Colonic mucosa (tissue), 4 donors: ENCODE measurements around the gene FBXO8. TPM values are rescaled to one million over a fixed set of nuclear protein-coding genes. Genes with fewer than 3 reads are reported as not detected.

Experiments
- DNase-seq: peaks from one replicate; pipeline ENCODE4 v3.0.0-alpha.2; 2020
- H3K27ac ChIP-seq: fragments of 200-600 bp; one replicate; pipeline ENCODE4 v1.8.0; 2021
- H3K27me3 ChIP-seq: fragments of 200-600 bp; one replicate; pipeline ENCODE4 v1.8.0; 2021
- H3K36me3 ChIP-seq: fragments of 200-600 bp; one replicate; pipeline ENCODE4 v1.8.0; 2021
- H3K4me1 ChIP-seq: fragments of 200-600 bp; one replicate; pipeline ENCODE4 v1.8.0; 2021; ENCODE audit warnings: mild to moderate bottlenecking
- H3K4me3 ChIP-seq: fragments of 200-600 bp; one replicate; pipeline ENCODE4 v1.8.0; 2021
- H3K9ac ChIP-seq, 2 donors: one replicate each; pipeline ENCODE4 v1.7.0; 2013; ENCODE audit warnings: control low read depth in 2 of 2, low read depth in 2 of 2, low read length in 2 of 2
- H3K9me3 ChIP-seq: fragments of 200-600 bp; one replicate; pipeline ENCODE4 v1.8.0; 2021
- intact Hi-C: fragments of 100-400 bp; cut with DNase I; formaldehyde crosslinking; loops from one replicate; pipeline ENCODE4 v1.14.1; 2022
- total RNA-seq, 2 donors: library from RNA; stranded (reverse); fragmentation: NEBNext Ultra II Directional in 1 of 2; extraction: Animal tissue kit (Norgen Biotek cat#: 25700) in 1 of 2; gene quantifications; one replicate each; pipeline ENCODE4 v1.2.1, GENCODE V29; 2021
- TF ChIP-seq, protein P1 (sequence below): fragments of 200-600 bp; IDR thresholded peaks from one replicate; pipeline ENCODE4 v1.8.0; 2022; ENCODE audit warnings: antibody characterized with exemption, mild to moderate bottlenecking
- donor health status: healthy.
- donor health status: DM: no; HTN: no; CAD: no.
- donor health status: DM: no; HTN: no; CAD: no.

The FBXO8 gene
- total RNA-seq, 2 donors from 2014 or later: 22.2 to 35.1 TPM

DNA sequence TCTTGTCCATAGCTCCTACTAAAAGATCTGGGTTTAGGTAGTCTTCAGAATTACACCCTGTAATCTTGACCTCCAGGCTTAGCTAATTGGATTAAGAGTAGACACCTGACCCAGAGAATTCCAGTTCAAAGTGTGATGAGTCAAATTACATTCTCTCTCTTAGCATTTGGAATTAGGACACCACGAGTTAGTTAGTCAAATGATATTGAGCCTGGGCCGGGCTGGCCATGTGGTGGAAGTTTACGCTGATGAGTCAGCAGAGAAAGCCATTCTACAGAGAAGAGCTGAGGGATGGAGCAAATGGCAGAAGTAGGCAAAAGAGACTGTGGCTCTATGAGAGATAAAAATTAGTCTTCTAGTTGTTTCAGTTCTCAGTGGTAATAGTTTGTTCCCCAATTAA, 31.3 kb upstream of the FBXO8 start:
- TF ChIP-seq, protein P1, sequence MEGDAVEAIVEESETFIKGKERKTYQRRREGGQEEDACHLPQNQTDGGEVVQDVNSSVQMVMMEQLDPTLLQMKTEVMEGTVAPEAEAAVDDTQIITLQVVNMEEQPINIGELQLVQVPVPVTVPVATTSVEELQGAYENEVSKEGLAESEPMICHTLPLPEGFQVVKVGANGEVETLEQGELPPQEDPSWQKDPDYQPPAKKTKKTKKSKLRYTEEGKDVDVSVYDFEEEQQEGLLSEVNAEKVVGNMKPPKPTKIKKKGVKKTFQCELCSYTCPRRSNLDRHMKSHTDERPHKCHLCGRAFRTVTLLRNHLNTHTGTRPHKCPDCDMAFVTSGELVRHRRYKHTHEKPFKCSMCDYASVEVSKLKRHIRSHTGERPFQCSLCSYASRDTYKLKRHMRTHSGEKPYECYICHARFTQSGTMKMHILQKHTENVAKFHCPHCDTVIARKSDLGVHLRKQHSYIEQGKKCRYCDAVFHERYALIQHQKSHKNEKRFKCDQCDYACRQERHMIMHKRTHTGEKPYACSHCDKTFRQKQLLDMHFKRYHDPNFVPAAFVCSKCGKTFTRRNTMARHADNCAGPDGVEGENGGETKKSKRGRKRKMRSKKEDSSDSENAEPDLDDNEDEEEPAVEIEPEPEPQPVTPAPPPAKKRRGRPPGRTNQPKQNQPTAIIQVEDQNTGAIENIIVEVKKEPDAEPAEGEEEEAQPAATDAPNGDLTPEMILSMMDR: no peak
- no peaks in the 10 kb centered on the region for H3K9me3 ChIP-seq
- H3K27me3 ChIP-seq: no peaks in the 10 kb centered on the region
- no peak overlapping the region for H3K27ac ChIP-seq
- H3K4me1 ChIP-seq: no peaks in the 10 kb centered on the region
- intact Hi-C loops: no loop called here
- peaks cover 4% of the 10 kb centered on the region for H3K36me3 ChIP-seq
- H3K4me3 ChIP-seq: no peak overlapping the region
- no peak overlapping the region for H3K9ac ChIP-seq
- no peak for DNase-seq

DNA sequence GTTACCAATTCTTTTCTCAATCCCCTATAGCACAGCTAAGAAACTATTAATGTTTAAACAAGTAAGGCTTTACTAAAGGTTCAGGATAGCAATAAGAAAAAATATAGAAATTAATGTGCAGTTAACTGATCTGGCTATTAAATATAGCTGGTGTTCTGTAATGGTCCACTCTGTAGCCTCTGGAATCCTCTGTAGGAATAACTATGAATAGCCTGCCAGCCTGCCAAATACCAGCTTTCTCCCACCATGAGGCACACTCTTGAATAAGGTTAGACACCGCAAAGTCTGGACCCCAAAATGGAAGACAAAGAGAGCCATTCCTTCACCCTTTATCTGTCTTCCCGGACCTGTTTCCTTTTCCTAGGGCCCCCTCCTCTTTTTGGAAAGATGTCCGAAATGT, 30.8 kb upstream of the FBXO8 start:
- TF ChIP-seq, protein P1: no peak
- no peak for DNase-seq
- intact Hi-C loops: no loop called here

DNA sequence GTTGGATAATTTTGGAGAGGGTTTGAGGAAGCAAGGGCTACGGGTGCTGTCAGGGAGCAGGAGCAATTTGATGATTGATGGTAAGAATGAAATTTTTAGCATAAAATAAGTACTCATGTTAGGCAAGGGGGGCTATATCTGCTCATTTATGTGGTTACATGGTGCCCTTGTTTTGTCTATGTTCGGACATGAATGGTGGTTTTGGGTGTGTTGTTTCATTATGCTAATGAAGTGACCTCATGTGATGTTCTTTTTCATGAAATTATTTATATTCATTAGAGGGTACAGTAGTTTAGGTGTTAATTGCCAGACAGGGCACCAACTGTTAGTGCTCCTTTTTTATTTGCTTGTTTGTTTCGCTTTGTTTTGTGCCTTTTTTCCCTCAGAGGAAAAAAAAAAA, 29.5 kb upstream of the FBXO8 start:
- intact Hi-C loops: no loop called here
- Histone ChIP-seq H3K36me3 (peaks cover 4% of the 10 kb centered on the region), H3K27me3 (no peaks in the 10 kb centered on the region), H3K4me3 (no peak overlapping the region), H3K9ac (no peak overlapping the region), H3K4me1 (no peaks in the 10 kb centered on the region), H3K27ac (no peak overlapping the region), H3K9me3 (no peaks in the 10 kb centered on the region)
- TF ChIP-seq, protein P1: no peak
- no peak for DNase-seq

More for the DNA sequence above, 30.8 kb upstream of the FBXO8 start:
- H3K27me3 ChIP-seq: no peaks in the 10 kb centered on the region
- H3K9me3 ChIP-seq: no peaks in the 10 kb centered on the region
- H3K27ac ChIP-seq: no peak overlapping the region
- no peak overlapping the region for H3K9ac ChIP-seq
- H3K4me3 ChIP-seq: no peak overlapping the region
- peaks cover 4% of the 10 kb centered on the region for H3K36me3 ChIP-seq
- H3K4me1 ChIP-seq: no peaks in the 10 kb centered on the region

DNA sequence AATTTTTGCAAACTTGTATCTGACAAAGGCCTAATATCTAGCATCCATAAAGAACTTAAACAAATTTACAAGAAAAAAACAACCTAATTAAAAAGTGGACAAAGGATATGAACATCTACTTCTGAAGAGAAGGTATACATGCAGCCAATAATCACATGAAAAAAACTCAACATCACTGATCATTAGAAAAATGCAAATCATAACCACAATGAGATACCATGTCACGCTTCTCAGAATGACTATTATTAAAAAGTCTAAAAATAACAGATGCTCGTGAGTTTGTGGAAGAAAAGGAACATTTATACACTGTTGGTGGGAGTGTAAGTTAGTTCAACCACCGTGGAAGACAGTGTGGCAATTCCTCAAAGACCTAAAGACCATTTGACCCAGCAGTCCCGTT, 24.2 kb upstream of the FBXO8 start:
- H3K9me3 ChIP-seq: no peaks in the 10 kb centered on the region
- peaks cover 4% of the 10 kb centered on the region for H3K36me3 ChIP-seq
- no peak overlapping the region for H3K9ac ChIP-seq
- no peaks in the 10 kb centered on the region for H3K4me1 ChIP-seq
- no peak for DNase-seq
- H3K27me3 ChIP-seq: no peaks in the 10 kb centered on the region
- TF ChIP-seq, protein P1: no peak
- H3K4me3 ChIP-seq: no peak overlapping the region
- intact Hi-C loops: no loop called here
- H3K27ac ChIP-seq: no peak overlapping the region

DNA sequence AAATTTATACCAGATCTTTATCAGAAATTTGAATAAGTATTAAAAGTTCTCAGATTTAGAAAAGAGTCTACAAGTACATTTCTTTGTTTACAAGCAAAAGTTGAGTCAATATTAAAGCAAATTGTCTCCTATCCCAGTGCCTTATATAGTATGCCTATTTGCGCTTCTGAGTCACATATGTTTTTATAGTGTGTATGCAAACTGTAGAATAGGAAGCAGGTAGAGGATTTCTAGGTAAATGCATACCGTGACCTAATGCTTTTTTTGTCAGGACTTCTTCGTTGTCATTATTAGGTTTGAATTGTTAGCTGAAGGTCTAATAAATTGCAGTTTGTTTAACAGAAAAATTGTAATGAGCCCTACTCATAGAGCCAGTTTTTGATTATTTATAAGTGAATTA, 22.5 kb upstream of the FBXO8 start:
- H3K36me3 ChIP-seq: no peaks in the 10 kb centered on the region
- H3K27me3 ChIP-seq: no peaks in the 10 kb centered on the region
- TF ChIP-seq, protein P1: no peak

DNA sequence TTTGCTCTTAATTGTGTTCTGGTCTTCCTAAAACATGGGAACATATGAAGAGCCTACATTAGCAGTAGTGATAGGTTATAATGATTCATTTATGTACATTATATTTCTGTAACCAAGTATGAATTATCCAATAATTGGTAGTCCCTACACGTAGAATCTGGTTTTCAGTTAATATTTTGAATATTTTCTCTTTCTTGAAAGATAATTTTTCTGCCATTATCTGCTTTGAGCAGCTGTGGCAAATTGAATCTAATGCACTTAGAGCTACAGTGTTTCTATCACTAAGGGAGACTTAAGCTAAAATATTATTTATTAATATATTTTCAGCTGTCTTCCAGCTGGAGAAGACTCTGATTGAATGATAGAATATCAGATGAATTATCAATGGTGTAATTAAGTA, 21.2 kb upstream of the FBXO8 start:
- Histone ChIP-seq H3K9me3 (no peaks in the 10 kb centered on the region), H3K27ac (no peak overlapping the region), H3K27me3 (no peaks in the 10 kb centered on the region), H3K9ac (no peak overlapping the region), H3K36me3 (no peaks in the 10 kb centered on the region), H3K4me3 (no peak overlapping the region), H3K4me1 (no peaks in the 10 kb centered on the region)
- intact Hi-C loops: no loop called here
- DNase-seq: no peak
- TF ChIP-seq, protein P1: no peak

More for the DNA sequence above, 22.5 kb upstream of the FBXO8 start:
- no peak overlapping the region for H3K4me3 ChIP-seq
- intact Hi-C loops: no loop called here
- DNase-seq: no peak
- no peak overlapping the region for H3K9ac ChIP-seq
- no peak overlapping the region for H3K27ac ChIP-seq
- H3K4me1 ChIP-seq: no peaks in the 10 kb centered on the region
- no peaks in the 10 kb centered on the region for H3K9me3 ChIP-seq
